ENCODE data around the gene FEN1.

FEN1 gene

DNA sequence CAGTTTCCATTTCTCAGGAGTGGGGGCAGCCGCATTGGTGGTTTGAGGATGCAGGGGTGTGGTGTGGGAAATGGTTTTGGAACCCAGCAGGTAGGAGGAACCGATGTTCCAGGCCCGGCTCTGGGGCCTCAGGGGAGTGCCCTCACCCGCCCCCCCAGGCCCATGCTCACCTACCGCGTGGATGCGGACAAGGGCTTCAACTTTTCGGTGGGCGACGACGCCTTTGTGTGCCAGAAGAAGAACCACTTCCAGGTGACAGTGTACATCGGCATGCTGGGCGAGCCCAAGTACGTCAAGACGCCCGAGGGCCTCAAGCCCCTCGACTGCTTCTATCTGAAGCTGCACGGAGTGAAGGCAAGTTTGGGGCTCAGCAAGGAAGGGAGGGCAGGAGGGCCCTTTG, 18.9 kb upstream of the FEN1 start:
- in situ Hi-C loops (cut with HindIII; ENCODE audit: low pct_unique_long_range_greater_than_20kb, low sequenced_read_pairs) = no loop called here
- DNase-seq (ENCODE audit: low read depth in 1 of 2, low spot score in 1 of 2) = no peak
- no peak for TF ChIP-seq JUND (IDR thresholded peaks at IDR 0.05; ENCODE audit: low read depth)

DNA sequence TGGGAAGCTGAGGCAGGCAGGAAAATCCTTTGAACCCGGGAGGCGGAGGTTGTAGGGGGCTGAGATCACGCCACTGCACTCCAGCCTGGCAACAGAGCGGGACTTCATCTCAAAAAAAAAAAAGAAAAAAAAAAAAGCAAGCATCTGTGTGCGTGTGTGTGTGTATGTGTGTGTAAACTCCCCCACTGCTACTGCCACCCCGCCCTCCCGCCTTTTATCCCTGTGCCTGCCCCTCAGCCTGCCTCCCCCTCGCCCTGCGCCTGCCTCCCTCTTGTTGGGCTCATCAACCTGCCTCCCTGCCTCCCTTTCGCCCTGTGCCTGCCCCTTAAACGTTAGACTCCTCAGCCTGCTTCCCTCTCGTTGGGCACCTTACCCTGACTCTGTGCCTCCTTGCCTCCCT, 18.3 kb upstream of the FEN1 start:
- DNase-seq (ENCODE audit: low read depth in 1 of 2, low spot score in 1 of 2) = no peak
- in situ Hi-C loops (cut with HindIII; ENCODE audit: low pct_unique_long_range_greater_than_20kb, low sequenced_read_pairs) = no loop called here
- TF ChIP-seq JUND (IDR thresholded peaks at IDR 0.05; ENCODE audit: low read depth) = no peak

DNA sequence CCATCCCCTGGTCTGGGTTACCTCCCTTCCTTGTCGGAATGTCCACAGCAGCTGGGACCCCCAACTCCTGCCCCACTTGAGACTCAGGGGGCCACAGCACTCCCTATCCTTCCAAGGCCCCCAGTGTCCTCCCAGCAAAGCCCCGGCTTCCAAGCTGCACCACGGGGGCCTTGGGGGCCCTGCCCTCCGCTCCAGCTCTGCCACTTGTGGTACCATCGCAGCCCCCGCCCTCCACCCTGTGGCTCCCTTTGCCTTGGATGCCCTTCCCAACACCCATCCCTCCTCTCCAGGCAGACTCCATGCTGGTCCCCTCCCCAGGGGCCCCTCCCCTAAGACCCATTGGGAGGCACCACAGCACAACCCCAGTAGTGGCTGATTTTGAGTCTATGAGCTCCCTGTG, 17.6 kb upstream of the FEN1 start:
- TF ChIP-seq JUND (IDR thresholded peaks at IDR 0.05; ENCODE audit: low read depth) = no peak
- no peak for DNase-seq (ENCODE audit: low read depth in 1 of 2, low spot score in 1 of 2)
- in situ Hi-C loops (cut with HindIII; ENCODE audit: low pct_unique_long_range_greater_than_20kb, low sequenced_read_pairs) = no loop called here

DNA sequence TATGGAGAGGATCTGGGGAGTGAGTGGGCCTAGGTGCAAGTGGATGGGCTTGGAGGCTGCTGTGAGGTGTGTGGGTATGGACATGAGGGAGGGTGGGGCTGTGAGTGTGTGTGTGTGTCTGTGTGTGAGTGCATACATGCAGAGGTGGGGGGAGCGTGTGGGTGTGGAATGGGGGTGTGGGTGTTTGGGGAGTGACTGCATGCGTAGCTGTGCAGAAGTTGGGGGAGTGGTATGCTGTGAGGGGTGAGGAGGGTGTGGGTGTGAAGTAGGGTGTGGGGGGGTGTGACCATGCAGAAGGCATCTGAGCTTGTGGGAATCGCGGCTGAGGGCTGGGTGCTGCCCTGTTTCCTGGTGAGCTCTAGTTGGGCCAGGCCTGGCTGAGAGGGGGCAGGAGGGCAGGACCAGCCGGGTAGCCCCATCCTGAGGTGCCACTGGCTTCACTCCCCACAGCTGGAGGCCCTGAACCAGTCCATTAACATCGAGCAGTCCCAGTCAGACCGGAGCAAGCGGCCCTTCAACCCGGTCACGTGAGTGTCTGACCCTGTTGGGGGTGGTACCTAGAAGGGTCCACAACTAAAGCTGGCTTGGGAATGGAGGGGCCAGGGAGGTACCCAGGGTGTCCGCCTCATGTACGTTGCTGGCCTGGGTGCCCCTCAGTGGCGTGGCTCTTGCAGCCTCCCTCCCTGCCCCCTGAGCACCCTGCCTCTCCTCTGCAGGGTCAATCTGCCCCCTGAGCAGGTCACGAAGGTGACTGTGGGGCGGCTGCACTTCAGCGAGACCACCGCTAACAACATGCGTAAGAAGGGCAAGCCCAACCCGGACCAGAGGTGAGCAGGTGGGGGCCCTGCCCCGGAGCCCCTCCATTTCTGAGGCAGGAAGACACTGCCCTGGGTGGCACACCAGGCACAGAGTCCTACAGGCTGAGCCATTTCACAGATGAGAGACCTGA, 16.8 kb upstream of the FEN1 start:
- TF ChIP-seq JUND (IDR thresholded peaks at IDR 0.05; ENCODE audit: low read depth) = no peak
- in situ Hi-C loops (cut with HindIII; ENCODE audit: low pct_unique_long_range_greater_than_20kb, low sequenced_read_pairs) = no loop called here
- no peak for DNase-seq (ENCODE audit: low read depth in 1 of 2, low spot score in 1 of 2)

DNA sequence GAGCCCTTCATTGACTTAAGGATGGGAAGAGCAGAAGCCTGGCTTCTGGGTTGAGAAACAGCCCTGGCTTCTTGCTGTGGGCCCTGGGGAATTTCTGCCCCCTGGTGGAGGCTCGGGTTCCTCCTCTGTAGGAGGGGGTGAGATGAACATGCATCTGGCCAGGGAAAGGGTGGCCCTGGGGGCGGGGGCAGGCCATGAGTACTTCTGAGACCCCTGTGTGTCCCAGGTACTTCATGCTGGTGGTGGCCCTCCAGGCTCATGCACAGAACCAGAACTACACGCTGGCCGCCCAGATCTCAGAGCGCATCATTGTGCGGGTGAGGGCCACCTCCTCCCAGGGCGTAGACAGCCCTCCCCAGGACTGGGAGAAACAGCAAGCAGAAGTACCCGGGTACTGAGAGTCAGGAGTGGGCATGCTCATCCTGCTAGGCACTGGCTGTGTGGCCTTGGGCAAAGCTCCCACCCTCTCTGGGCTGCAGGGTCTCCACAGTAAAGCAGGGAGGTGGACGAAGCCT, 16.1 kb upstream of the FEN1 start:
- TF ChIP-seq JUND (IDR thresholded peaks at IDR 0.05; ENCODE audit: low read depth) = no peak
- peak; percentile 80 to 95 for DNase-seq (ENCODE audit: low read depth in 1 of 2, low spot score in 1 of 2)
- in situ Hi-C loops (cut with HindIII; ENCODE audit: low pct_unique_long_range_greater_than_20kb, low sequenced_read_pairs) = no loop called here

DNA sequence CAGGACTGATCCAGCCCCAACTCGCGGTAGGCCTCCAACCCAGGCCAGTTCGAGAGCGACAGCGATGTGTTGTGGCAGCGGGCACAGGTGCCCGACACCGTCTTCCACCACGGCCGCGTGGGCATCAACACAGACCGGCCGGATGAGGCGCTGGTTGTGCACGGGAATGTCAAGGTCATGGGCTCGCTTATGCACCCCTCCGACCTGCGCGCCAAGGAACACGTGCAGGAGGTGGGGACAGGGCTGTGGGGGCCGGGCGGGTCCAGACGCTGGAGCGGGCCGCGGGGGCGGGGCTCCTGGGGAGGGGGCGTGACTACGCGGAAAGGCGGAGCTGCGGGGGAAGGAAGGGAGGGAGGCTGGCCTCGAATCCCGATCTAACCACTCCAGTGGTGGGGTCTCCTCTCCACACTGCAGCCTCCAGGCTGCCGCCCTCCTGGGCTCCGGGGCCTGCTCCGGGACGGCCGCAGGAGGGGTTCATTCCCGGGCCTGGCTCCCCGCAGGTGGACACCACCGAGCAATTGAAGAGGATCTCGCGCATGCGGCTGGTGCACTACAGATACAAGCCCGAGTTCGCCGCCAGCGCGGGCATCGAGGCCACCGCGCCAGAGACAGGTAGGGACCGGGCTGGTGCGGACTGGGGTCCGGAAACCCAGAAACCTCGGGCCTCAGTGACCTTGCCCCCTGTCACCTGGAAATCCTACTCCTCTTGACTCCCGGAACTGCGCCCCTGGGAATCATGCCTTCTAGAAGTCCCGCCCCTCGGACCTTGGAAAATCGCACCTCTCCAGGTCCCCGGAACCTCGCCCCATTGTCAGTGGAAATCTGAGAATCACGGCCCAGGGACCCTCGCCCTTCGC, 15.2 kb upstream of the FEN1 start:
- no peak for DNase-seq (ENCODE audit: low read depth in 1 of 2, low spot score in 1 of 2)
- TF ChIP-seq JUND (IDR thresholded peaks at IDR 0.05; ENCODE audit: low read depth) = no peak
- in situ Hi-C loops (cut with HindIII; ENCODE audit: low pct_unique_long_range_greater_than_20kb, low sequenced_read_pairs) = no loop called here

DNA sequence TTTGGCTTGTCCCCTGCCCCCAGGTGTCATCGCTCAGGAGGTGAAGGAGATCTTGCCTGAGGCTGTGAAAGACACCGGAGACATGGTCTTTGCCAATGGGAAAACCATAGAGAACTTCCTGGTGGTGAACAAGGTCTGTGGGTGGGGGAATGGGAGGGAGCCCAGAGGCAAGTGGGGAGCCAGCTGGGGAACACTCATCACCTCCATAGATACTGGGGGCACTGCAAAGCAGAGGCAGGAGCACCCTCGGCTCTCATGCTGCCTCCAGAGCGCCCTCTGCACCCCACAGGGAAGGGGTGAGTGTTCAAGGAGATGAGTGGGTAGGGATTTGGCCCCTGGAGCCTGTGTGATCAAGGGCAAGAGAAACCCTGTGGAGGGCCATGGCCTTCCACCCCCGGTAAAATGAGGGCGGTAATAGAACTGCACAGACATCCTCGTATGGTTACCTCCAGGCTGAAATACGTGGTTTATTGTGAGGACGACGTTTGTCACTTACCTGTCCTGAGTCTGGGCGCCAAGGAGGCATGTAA, 14.3 kb upstream of the FEN1 start:
- no peak for DNase-seq (ENCODE audit: low read depth in 1 of 2, low spot score in 1 of 2)
- in situ Hi-C loops (cut with HindIII; ENCODE audit: low pct_unique_long_range_greater_than_20kb, low sequenced_read_pairs) = no loop called here
- no peak for TF ChIP-seq JUND (IDR thresholded peaks at IDR 0.05; ENCODE audit: low read depth)

DNA sequence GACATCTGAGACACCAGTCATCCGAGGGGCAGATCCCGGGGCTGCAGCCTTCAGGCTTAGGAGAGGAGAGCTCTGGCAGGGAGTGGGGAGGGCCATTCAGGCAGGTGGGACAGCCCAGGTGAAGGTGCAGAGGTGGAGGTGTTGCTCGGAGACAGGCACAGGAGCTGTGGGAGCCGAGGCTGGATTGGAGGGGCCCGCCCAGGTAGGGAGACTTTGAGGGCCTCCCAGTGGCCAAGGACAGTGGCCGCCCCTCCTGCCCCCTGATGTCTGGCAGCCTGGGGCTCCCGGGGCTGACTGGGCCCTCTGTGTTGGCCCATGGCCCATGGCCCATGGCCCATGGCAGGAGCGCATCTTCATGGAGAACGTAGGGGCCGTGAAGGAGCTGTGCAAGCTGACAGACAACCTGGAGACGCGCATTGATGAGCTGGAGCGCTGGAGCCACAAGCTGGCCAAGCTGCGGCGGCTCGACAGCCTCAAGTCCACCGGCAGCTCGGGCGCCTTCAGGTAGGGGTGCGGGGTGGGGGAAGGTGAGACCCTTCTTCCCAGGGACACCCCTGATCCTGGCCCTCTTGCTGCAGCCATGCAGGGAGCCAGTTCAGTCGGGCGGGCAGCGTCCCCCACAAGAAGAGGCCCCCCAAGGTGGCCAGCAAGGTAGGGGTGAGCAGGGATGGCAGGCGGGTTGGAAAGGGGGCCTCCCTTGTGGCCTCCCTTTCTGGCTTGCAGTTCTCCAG, 13.6 kb upstream of the FEN1 start:
- in situ Hi-C loops (cut with HindIII; ENCODE audit: low pct_unique_long_range_greater_than_20kb, low sequenced_read_pairs) = no loop called here
- no peak for TF ChIP-seq JUND (IDR thresholded peaks at IDR 0.05; ENCODE audit: low read depth)
- no peak for DNase-seq (ENCODE audit: low read depth in 1 of 2, low spot score in 1 of 2)

DNA sequence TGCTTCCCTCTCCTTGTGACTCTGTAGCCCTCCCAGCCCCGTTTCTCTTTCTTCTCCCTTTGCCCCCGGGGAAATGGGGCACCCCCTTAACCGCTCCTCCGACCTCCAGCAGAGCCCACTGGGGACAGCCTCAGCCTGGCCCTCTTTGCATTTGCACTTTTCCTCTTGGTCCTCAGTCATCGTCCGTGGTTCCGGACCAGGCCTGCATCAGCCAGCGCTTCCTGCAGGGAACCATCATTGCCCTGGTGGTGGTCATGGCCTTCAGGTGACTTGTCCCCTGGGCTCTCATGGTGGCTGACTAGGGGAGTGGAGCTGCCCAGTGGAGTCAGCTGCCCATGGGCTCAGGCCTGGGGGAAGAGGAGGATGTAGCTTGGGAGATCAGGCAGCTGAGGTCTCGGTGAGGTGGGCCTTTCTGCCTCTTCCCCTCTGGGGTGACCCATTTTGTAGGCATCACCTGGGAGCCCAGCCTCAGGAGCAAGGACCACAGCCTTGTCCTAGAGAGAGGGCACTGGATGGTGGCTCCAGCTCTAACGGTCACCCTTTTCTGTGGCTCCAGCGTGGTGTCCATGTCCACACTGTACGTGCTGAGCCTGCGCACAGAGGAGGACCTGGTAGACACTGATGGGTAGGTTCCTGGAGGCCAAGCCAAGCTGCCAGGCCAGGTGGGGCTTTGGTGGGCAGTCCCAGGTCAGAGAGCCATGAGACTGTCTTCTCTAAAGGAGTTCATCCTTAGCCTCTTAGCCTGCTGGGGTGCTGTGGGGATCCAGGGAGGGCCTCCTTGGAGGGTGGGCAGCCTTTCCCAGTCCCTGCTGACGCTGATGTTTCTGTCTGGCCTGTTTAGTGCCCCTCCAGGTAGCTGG, 12.8 kb upstream of the FEN1 start:
- no peak for TF ChIP-seq JUND (IDR thresholded peaks at IDR 0.05; ENCODE audit: low read depth)
- no peak for DNase-seq (ENCODE audit: low read depth in 1 of 2, low spot score in 1 of 2)
- in situ Hi-C loops (cut with HindIII; ENCODE audit: low pct_unique_long_range_greater_than_20kb, low sequenced_read_pairs) = no loop called here

DNA sequence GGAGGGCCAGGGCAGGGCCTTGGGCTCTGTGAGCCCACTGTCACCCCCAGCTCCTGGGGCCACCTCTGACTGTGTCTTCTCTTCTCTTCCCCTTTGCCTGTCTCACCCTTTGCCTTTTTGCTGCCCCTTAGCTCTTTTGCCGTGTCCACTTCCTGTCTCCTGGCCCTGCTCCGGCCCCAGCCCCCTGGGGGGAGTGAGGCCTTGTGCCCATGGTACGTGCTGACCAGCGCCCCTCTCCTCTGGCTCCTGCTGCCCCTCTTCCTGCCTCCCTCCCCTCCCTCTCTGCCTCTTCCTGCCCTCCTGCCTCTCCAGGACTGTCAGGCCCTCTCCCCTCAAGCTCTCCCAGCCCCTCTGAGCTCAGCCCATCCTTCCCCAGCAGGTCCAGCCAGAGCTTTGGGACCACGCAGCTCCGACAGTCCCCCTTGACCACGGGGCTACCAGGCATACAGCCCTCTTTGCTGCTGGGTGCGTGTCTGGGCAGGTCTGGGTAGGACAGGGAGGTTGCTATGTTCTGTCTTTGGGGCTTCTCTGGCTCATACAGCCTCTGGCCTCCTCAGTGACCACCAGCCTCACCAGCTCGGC, 12.0 kb upstream of the FEN1 start:
- DNase-seq (ENCODE audit: low read depth in 1 of 2, low spot score in 1 of 2) = no peak
- in situ Hi-C loops (cut with HindIII; ENCODE audit: low pct_unique_long_range_greater_than_20kb, low sequenced_read_pairs) = no loop called here
- no peak for TF ChIP-seq JUND (IDR thresholded peaks at IDR 0.05; ENCODE audit: low read depth)

DNA sequence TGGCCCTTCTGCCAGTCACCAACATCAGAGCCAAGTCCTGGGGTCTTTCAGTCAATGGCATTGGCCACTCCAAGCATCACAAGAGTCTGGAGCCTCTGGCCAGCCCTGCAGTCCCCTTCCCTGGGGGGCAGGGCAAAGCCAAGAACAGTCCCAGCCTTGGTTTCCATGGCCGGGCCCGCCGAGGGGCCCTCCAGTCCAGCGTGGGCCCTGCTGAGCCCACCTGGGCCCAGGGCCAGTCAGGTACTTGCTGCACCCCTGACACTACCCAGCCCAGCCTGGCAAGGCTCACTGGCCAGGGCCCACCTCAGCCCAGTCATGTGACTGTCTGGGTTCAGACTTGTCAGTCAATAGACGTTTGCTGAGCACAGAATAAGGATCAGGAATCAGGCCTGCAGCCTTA, 11.1 kb upstream of the FEN1 start:
- no peak for DNase-seq (ENCODE audit: low read depth in 1 of 2, low spot score in 1 of 2)
- in situ Hi-C loops (cut with HindIII; ENCODE audit: low pct_unique_long_range_greater_than_20kb, low sequenced_read_pairs) = no loop called here
- no peak for TF ChIP-seq JUND (IDR thresholded peaks at IDR 0.05; ENCODE audit: low read depth)

All from T47D (cell line).